DND-41 (cell line): ENCODE results near the gene NRSN2.

Experiments used
- ATAC-seq: fragments of 200-7000 bp; cut with Tn5 transposase; 3 replicates; pipeline ENCODE4 v1.9.1; 2021; ENCODE audit warnings: low read depth; ENCODE audit not compliant: insufficient read depth
- DNase-seq: peaks from one replicate; pipeline ENCODE4 v3.0.0-alpha.2; 2020
- H2AFZ ChIP-seq: 2 replicates; pipeline ENCODE4 v1.6.0; 2012; ENCODE audit warnings: low read depth, low read length
- H3K27ac ChIP-seq: 2 replicates; pipeline ENCODE4 v1.5.1; 2012; ENCODE audit warnings: low read length, inconsistent platforms
- H3K27me3 ChIP-seq: fragments of 200-600 bp; sonication (generic); 2 replicates; pipeline ENCODE4 v1.6.0; 2012; ENCODE audit warnings: low read length, mild to moderate bottlenecking, inconsistent platforms; ENCODE audit not compliant: insufficient read depth, poor library complexity
- H3K36me3 ChIP-seq: 2 replicates; pipeline ENCODE4 v1.5.1; 2012; ENCODE audit warnings: low read length, inconsistent platforms; ENCODE audit not compliant: insufficient read depth
- H3K4me1 ChIP-seq: 2 replicates; pipeline ENCODE4 v1.5.1; 2012; ENCODE audit warnings: mild to moderate bottlenecking, low read length; ENCODE audit not compliant: insufficient read depth
- H3K4me2 ChIP-seq: 2 replicates; pipeline ENCODE4 v1.6.0; 2012; ENCODE audit warnings: mild to moderate bottlenecking, moderate library complexity, low read length, inconsistent platforms; ENCODE audit not compliant: insufficient read depth
- H3K4me3 ChIP-seq, 2 experiments: fragments of 200-600 bp in 1 of 2; shearing (Covaris generic) in 1 of 2; 2 replicates each; pipeline ENCODE4 v1.5.1; 2012 to 2016; ENCODE audit warnings: inconsistent platforms in 2 of 2, low read length in 2 of 2, mild to moderate bottlenecking in 2 of 2, low read depth in 1 of 2, moderate library complexity in 1 of 2
- H3K79me2 ChIP-seq: 2 replicates; pipeline ENCODE4 v1.6.0; 2012; ENCODE audit warnings: low read length, inconsistent platforms; ENCODE audit not compliant: insufficient read depth
- H3K9ac ChIP-seq: 2 replicates; pipeline ENCODE4 v1.6.0; 2012; ENCODE audit warnings: low read depth, mild to moderate bottlenecking, inconsistent platforms, low read length, moderate library complexity
- H3K9me3 ChIP-seq: 2 replicates; pipeline ENCODE4 v1.5.1; 2012; ENCODE audit warnings: low read length, moderate library complexity, mild to moderate bottlenecking, inconsistent platforms; ENCODE audit not compliant: insufficient read depth, severe bottlenecking
- H4K20me1 ChIP-seq: 2 replicates; pipeline ENCODE4 v1.6.0; 2012; ENCODE audit warnings: low read length; ENCODE audit not compliant: insufficient read depth
- CTCF ChIP-seq: IDR thresholded peaks from 2 replicates; pipeline ENCODE4 v1.5.1; 2012; ENCODE audit warnings: borderline replicate concordance, low read length, moderate library complexity, mild to moderate bottlenecking; ENCODE audit not compliant: poor library complexity, severe bottlenecking; ENCODE audit errors: extremely low read depth
- EZH2 ChIP-seq: IDR thresholded peaks from 3 replicates; pipeline ENCODE4 v1.6.1; 2012; ENCODE audit warnings: borderline replicate concordance, low read depth, mild to moderate bottlenecking, moderate library complexity, low read length, inconsistent platforms; ENCODE audit not compliant: severe bottlenecking

The NRSN2 gene

GRCh38 chr20:400128-400453, 53.2 kb downstream of the NRSN2 start:
- TF ChIP-seq EZH2: no peak
- no peak for TF ChIP-seq CTCF
- H3K4me1 ChIP-seq: peaks cover 45% of the 10 kb centered on the region
- DNase-seq: no peak
- ATAC-seq: peak; percentile 47
- no peak overlapping the region for H3K4me3 ChIP-seq
- H3K27me3 ChIP-seq: no peaks in the 10 kb centered on the region
- no peaks in the 10 kb centered on the region for H3K9me3 ChIP-seq
- peak overlapping the region; percentile 33; the same call in 1 of the 2 replicates for H3K9ac ChIP-seq
- no peaks in the 10 kb centered on the region for H3K79me2 ChIP-seq
- peak overlapping the region; percentile 77 for H3K27ac ChIP-seq
- no peak overlapping the region for H3K4me2 ChIP-seq
- peaks cover 29% of the 10 kb centered on the region for H3K36me3 ChIP-seq
- H2AFZ ChIP-seq: no peak overlapping the region
- 0 out of 2 replicates have a peak, but pooled peaks cover 5% of the 10 kb centered on the region for H4K20me1 ChIP-seq

GRCh38 chr20:400454-401275, 53.8 kb downstream of the NRSN2 start:
- peak; percentile 55 for DNase-seq
- Histone ChIP-seq H2AFZ (peak overlapping the region; percentile 56), H3K27me3 (no peaks in the 10 kb centered on the region), H3K4me2 (peak overlapping the region; percentile 13; the same call in 1 of the 2 replicates), H3K4me1 (peaks cover 45% of the 10 kb centered on the region), H3K36me3 (peaks cover 23% of the 10 kb centered on the region), H3K27ac (peak overlapping the region; percentile 77), H4K20me1 (0 out of 2 replicates have a peak, but pooled peaks cover 5% of the 10 kb centered on the region), H3K4me3 (no peak overlapping the region), H3K9ac (peak overlapping the region; percentile 33; the same call in 1 of the 2 replicates), H3K9me3 (no peaks in the 10 kb centered on the region), H3K79me2 (no peaks in the 10 kb centered on the region)
- peak; percentile 53 for ATAC-seq
- TF ChIP-seq CTCF (no peak), EZH2 (no peak)

GRCh38 chr20:401682-402495, 55.0 kb downstream of the NRSN2 start:
- DNase-seq (peak; percentile 70), ATAC-seq (peak; percentile 37)
- Histone ChIP-seq H3K4me1 (peaks cover 50% of the 10 kb centered on the region), H3K36me3 (peaks cover 11% of the 10 kb centered on the region), H4K20me1 (no peaks in the 10 kb centered on the region), H3K4me2 (peak overlapping the region; percentile 48), H3K27me3 (no peaks in the 10 kb centered on the region), H3K9ac (peak overlapping the region; percentile 37; the same call in 1 of the 2 replicates), H3K4me3 (peak overlapping the region in 1 of 2 experiments; percentile 19; a peak in 2 of 4 replicates), H2AFZ (peak overlapping the region; percentile 6; the same call in 1 of the 2 replicates), H3K9me3 (no peaks in the 10 kb centered on the region), H3K27ac (peak overlapping the region; percentile 77), H3K79me2 (no peaks in the 10 kb centered on the region)
- TF ChIP-seq EZH2 (no peak), CTCF (no peak)
